Spinal cord (tissue), 10 donors: ENCODE measurements around the gene RARG. TPM values are rescaled to one million over a fixed set of nuclear protein-coding genes. Genes with fewer than 3 reads are reported as not detected.
A peak's percentile ranks its signal among the peaks of the same experiment; 100 is the strongest.

ENCODE experiments used
- DNase-seq, 6 donors: peaks; one replicate each; pipeline versions ENCODE4 v3.0.0 to v3.0.0-alpha.2; 2013 to 2015; ENCODE audit warnings: low spot score in 6 of 6, low read depth in 4 of 6
- H3K27ac ChIP-seq: one replicate; pipeline ENCODE4 v1.5.1; 2013; ENCODE audit warnings: low read depth, low read length, control low read depth
- H3K27me3 ChIP-seq: one replicate; pipeline ENCODE4 v1.6.1; 2013; ENCODE audit warnings: low read length; ENCODE audit not compliant: control insufficient read depth, insufficient read depth
- H3K36me3 ChIP-seq: one replicate; pipeline ENCODE4 v1.6.1; 2013; ENCODE audit warnings: low read length; ENCODE audit not compliant: control insufficient read depth, insufficient read depth
- H3K4me1 ChIP-seq: one replicate; pipeline ENCODE4 v1.6.1; 2013; ENCODE audit warnings: low read length; ENCODE audit not compliant: control insufficient read depth, insufficient read depth
- H3K4me3 ChIP-seq: one replicate; pipeline ENCODE4 v1.5.1; 2013; ENCODE audit warnings: low read depth, low read length, control low read depth
- H3K9me3 ChIP-seq: one replicate; pipeline ENCODE4 v1.6.1; 2013; ENCODE audit warnings: low read length; ENCODE audit not compliant: control insufficient read depth, insufficient read depth
- WGBS: methylation state at CpG from one replicate; pipeline ENCODE4 v1.1.5; 2013; ENCODE audit warnings: missing lambda C conversion rate; ENCODE audit not compliant: insufficient coverage; 5-methylcytosine and 5-hydroxymethylcytosine counted together
- long read RNA-seq, 4 donors: transcript quantifications; one replicate each; lab custom pipeline, GENCODE V29; 2026
- polyA plus RNA-seq, 2 donors: library from polyadenylated mRNA; unstranded; fragments of 120-200 nt; gene quantifications; one replicate each; pipeline ENCODE4 v1.2.1, GENCODE V29; 2013; ENCODE audit not compliant: insufficient read length in 2 of 2
- total RNA-seq, 2 donors: library from RNA; depleted of rRNA in 1 of 2; stranded (reverse); fragments of 120-200 nt in 1 of 2; fragments of >200 nt in 1 of 2; gene quantifications; one replicate each; pipeline versions ENCODE4 v1.2.3 to v1.2.4, GENCODE V29; 2013 to 2014
- donor health status: healthy.

RARG gene
- total RNA-seq = 10 to 100 TPM; 12.2 to 18.2 TPM
- polyA plus RNA-seq = 10 to 100 TPM; 10.8 to 20.1 TPM
- long read RNA-seq, donor 1, partial matches to known transcripts = 0 of 1 reads
- long read RNA-seq, donor 1, other reads (novel, unspliced or antisense) = 0 of 1 reads
- long read RNA-seq, donor 2, partial matches to known transcripts = 0 of 1 reads
- long read RNA-seq, donor 2, other reads (novel, unspliced or antisense) = 0 of 1 reads
- long read RNA-seq, donor 3, partial matches to known transcripts = 0 of 2 reads
- long read RNA-seq, donor 3, other reads (novel, unspliced or antisense) = 0 of 2 reads
- long read RNA-seq, donor 4, transcript RARG-201 (8 exons, 1,836 nt) = major isoform, 5 of 8 reads
- long read RNA-seq, donor 4, partial matches to known transcripts = 0 of 8 reads
- long read RNA-seq, donor 4, other reads (novel, unspliced or antisense) = 0 of 8 reads

- H3K4me3 ChIP-seq = peak within 1 kb of the TSS; percentile 40
- DNase-seq = peak in 1 of 6 donors; percentile 55
- H3K27ac ChIP-seq = peak within 1 kb of the TSS; percentile 69
- H3K9me3 ChIP-seq = no peaks in the 10 kb centered on the region
- H3K4me1 ChIP-seq = peaks cover 57% of the 10 kb centered on the region
- H3K36me3 ChIP-seq = peaks cover 5% of the 10 kb centered on the region
- under 1% methylated on average over 29 of the region's 44 CpGs for WGBS
- peaks cover 17% of the 10 kb centered on the region for H3K27me3 ChIP-seq
These were observed at the start of gene RARG for GRCh38 chr12:53231921-53232645. TSS of gene RARG (minus strand) at chr12:53232209. CDS start at chr12:53227545, 4,664 bp downstream.

GRCh38 chr12:53279888-53280498, 48.0 kb upstream of the RARG start:
- Histone ChIP-seq H3K4me1 (no peaks in the 10 kb centered on the region), H3K9me3 (no peaks in the 10 kb centered on the region), H3K4me3 (no peak overlapping the region), H3K27ac (no peak overlapping the region), H3K36me3 (peaks cover 26% of the 10 kb centered on the region), H3K27me3 (no peaks in the 10 kb centered on the region)
- WGBS = 97% methylated on average over 6 of the region's 9 CpGs
- no peak for DNase-seq

GRCh38 chr12:53279283-53279869, 47.4 kb upstream of the RARG start:
- H3K27me3 ChIP-seq = no peaks in the 10 kb centered on the region
- H3K4me1 ChIP-seq = no peaks in the 10 kb centered on the region
- no peak overlapping the region for H3K27ac ChIP-seq
- peaks cover 26% of the 10 kb centered on the region for H3K36me3 ChIP-seq
- no peaks in the 10 kb centered on the region for H3K9me3 ChIP-seq
- WGBS = 80% methylated on average over 2 of the region's 3 CpGs
- no peak overlapping the region for H3K4me3 ChIP-seq
- no peak for DNase-seq

GRCh38 chr12:53277981-53278380, 46.0 kb upstream of the RARG start:
- H3K4me3 ChIP-seq = no peak overlapping the region
- no peak overlapping the region for H3K27ac ChIP-seq
- no peaks in the 10 kb centered on the region for H3K4me1 ChIP-seq
- no peak for DNase-seq
- no peaks in the 10 kb centered on the region for H3K9me3 ChIP-seq
- WGBS = 100% methylated on average over 5 of the region's 9 CpGs
- H3K36me3 ChIP-seq = peaks cover 26% of the 10 kb centered on the region
- no peaks in the 10 kb centered on the region for H3K27me3 ChIP-seq

- Histone ChIP-seq H3K4me1 (no peaks in the 10 kb centered on the region), H3K27ac (no peak overlapping the region), H3K36me3 (peaks cover 19% of the 10 kb centered on the region), H3K9me3 (no peaks in the 10 kb centered on the region), H3K27me3 (no peaks in the 10 kb centered on the region), H3K4me3 (no peak overlapping the region)
- 94% methylated on average over 10 of the region's 11 CpGs for WGBS
- no peak for DNase-seq
These were observed 44.5 kb upstream of the RARG start for GRCh38 chr12:53276511-53276910.

- no peak overlapping the region for H3K4me3 ChIP-seq
- H3K36me3 ChIP-seq = peaks cover 16% of the 10 kb centered on the region
- no peak overlapping the region for H3K27ac ChIP-seq
- H3K4me1 ChIP-seq = peaks cover 2% of the 10 kb centered on the region
- WGBS = 100% methylated on average over 4 of the region's 5 CpGs
- no peak for DNase-seq
- H3K27me3 ChIP-seq = no peaks in the 10 kb centered on the region
- no peaks in the 10 kb centered on the region for H3K9me3 ChIP-seq
These were observed 42.4 kb upstream of the RARG start for GRCh38 chr12:53274445-53274844.

GRCh38 chr12:53268630-53269562, 36.9 kb upstream of the RARG start:
- H3K4me1 ChIP-seq = peaks cover 20% of the 10 kb centered on the region
- H3K27ac ChIP-seq = no peak overlapping the region
- H3K4me3 ChIP-seq = peak overlapping the region; percentile 91
- 65% methylated on average over 17 of the region's 20 CpGs for WGBS
- DNase-seq = no peak
- H3K9me3 ChIP-seq = no peaks in the 10 kb centered on the region
- H3K36me3 ChIP-seq = peaks cover 3% of the 10 kb centered on the region
- H3K27me3 ChIP-seq = no peaks in the 10 kb centered on the region

GRCh38 chr12:53267999-53268629, 36.1 kb upstream of the RARG start, which contains the start of gene ESPL1:
TSS of gene ESPL1 (plus strand) at chr12:53268299. CDS start at chr12:53268767, 468 bp downstream.
- under 1% methylated on average over 58 of the region's 58 CpGs for WGBS
- peaks cover 3% of the 10 kb centered on the region for H3K36me3 ChIP-seq
- peak within 1 kb of the TSS; percentile 91 for H3K4me3 ChIP-seq
- no peaks in the 10 kb centered on the region for H3K9me3 ChIP-seq
- peaks cover 20% of the 10 kb centered on the region for H3K4me1 ChIP-seq
- no peaks in the 10 kb centered on the region for H3K27me3 ChIP-seq
- DNase-seq = peak; percentile 54 to 93 (median 74)
- H3K27ac ChIP-seq = peak within 1 kb of the TSS; percentile 52
